AG04450 (cell line): ENCODE measurements around the gene SV2C. TPM values are rescaled to one million over a fixed set of nuclear protein-coding genes. Genes with fewer than 3 reads are reported as not detected.

ENCODE experiments used
- CTCF ChIA-PET: fragments of 300-600, 350-600 bp; formaldehyde crosslinking; extraction: SDS; loops from one replicate; lab custom pipeline; 2022; ENCODE audit warnings: antibody characterized with exemption, inconsistent platforms; lab: Charles Lee
- POLR2A ChIA-PET: fragments of 350-600 bp; formaldehyde crosslinking; extraction: SDS; loops from one replicate; lab custom pipeline; 2021; ENCODE audit warnings: antibody characterized with exemption, inconsistent platforms; lab: Yijun Ruan, JAX
- DNase-seq: peaks from one replicate; pipeline ENCODE4 v3.0.0-alpha.2; 2011; ENCODE audit warnings: low read depth, low spot score
- H3K27ac ChIP-seq: one replicate; pipeline ENCODE4 v1.5.1; 2012; ENCODE audit warnings: low read depth, low read length, control low read depth
- H3K27me3 ChIP-seq: one replicate; pipeline ENCODE4 v1.6.0; 2012; ENCODE audit warnings: low read length; ENCODE audit not compliant: control insufficient read depth, insufficient read depth
- H3K4me3 ChIP-seq: 2 replicates; pipeline ENCODE4 v1.5.1; 2011; ENCODE audit warnings: mild to moderate bottlenecking, low read depth, low read length, control low read depth
- H3K9me3 ChIP-seq: 2 replicates; pipeline ENCODE4 v1.5.1; 2012; ENCODE audit warnings: low read length; ENCODE audit not compliant: control insufficient read depth, insufficient read depth
- CTCF ChIP-seq: IDR thresholded peaks from 2 replicates; pipeline ENCODE4 v1.5.1; 2011; ENCODE audit warnings: low read depth, low read length, control low read depth, inconsistent platforms
- polyA plus RNA-seq: library from polyadenylated mRNA; depleted of rRNA; stranded (reverse); fragments of >200 nt; gene quantifications from 2 replicates; pipeline ENCODE4 v1.2.3, GENCODE V29; 2011

Gene SV2C
- polyA plus RNA-seq, 1 experiment: not detected

GRCh38 chr5:76386360-76386759 is 303.2 kb downstream of the SV2C start:
- Histone ChIP-seq H3K27ac (no peak overlapping the region), H3K4me3 (no peak overlapping the region), H3K27me3 (peaks cover 4% of the 10 kb centered on the region), H3K9me3 (no peaks in the 10 kb centered on the region)
- no peak for DNase-seq
- CTCF ChIA-PET: interaction anchor here (0.9 kb wide), 1 partner anchor 202 kb away, joined by 3 read pairs; no protein-coding TSS in a partner anchor
- POLR2A ChIA-PET: interaction anchor here (0.7 kb wide), 1 partner anchor 230 kb away, joined by 6 read pairs; no protein-coding TSS in a partner anchor
- no peak for TF ChIP-seq CTCF

GRCh38 chr5:76388236-76388635 is 305.1 kb downstream of the SV2C start:
- POLR2A ChIA-PET: interaction anchor here (0.6 kb wide), 1 partner anchor 10 kb away, joined by 3 read pairs; no protein-coding TSS in a partner anchor
- Histone ChIP-seq H3K9me3 (no peaks in the 10 kb centered on the region), H3K4me3 (no peak overlapping the region), H3K27ac (no peak overlapping the region), H3K27me3 (peaks cover 4% of the 10 kb centered on the region)
- no peak for DNase-seq
- TF ChIP-seq CTCF: no peak
- CTCF ChIA-PET: no interaction called here

- CTCF ChIA-PET: no interaction called here
- H3K9me3 ChIP-seq: no peaks in the 10 kb centered on the region
- H3K27ac ChIP-seq: no peak overlapping the region
- no peak for TF ChIP-seq CTCF
- no peak for DNase-seq
- POLR2A ChIA-PET: interaction anchor here (0.6 kb wide), 1 partner anchor 10 kb away, joined by 3 read pairs; no protein-coding TSS in a partner anchor
- peaks cover 3% of the 10 kb centered on the region for H3K27me3 ChIP-seq
- no peak overlapping the region for H3K4me3 ChIP-seq
These were observed 305.8 kb downstream of the SV2C start for GRCh38 chr5:76388791-76389512.

- CTCF ChIA-PET: no interaction called here
- no peak for DNase-seq
- no peak for TF ChIP-seq CTCF
- H3K9me3 ChIP-seq: no peaks in the 10 kb centered on the region
- no peak overlapping the region for H3K27ac ChIP-seq
- no peak overlapping the region for H3K4me3 ChIP-seq
- POLR2A ChIA-PET: no interaction called here
- peaks cover 2% of the 10 kb centered on the region for H3K27me3 ChIP-seq
These were observed 306.5 kb downstream of the SV2C start for GRCh38 chr5:76389513-76390154.

GRCh38 chr5:76391014-76391413 is 307.8 kb downstream of the SV2C start:
- ChIA-PET POLR2A (no interaction called here), CTCF (no interaction called here)
- H3K4me3 ChIP-seq: no peak overlapping the region

More at GRCh38 chr5:76391014-76391413, 307.8 kb downstream of the SV2C start:
- no peak for TF ChIP-seq CTCF
- H3K27me3 ChIP-seq: peaks cover 2% of the 10 kb centered on the region
- no peak overlapping the region for H3K27ac ChIP-seq
- DNase-seq: no peak
- H3K9me3 ChIP-seq: no peaks in the 10 kb centered on the region
